ENCODE data around the gene MSL3B.

The MSL3B gene

DNA sequence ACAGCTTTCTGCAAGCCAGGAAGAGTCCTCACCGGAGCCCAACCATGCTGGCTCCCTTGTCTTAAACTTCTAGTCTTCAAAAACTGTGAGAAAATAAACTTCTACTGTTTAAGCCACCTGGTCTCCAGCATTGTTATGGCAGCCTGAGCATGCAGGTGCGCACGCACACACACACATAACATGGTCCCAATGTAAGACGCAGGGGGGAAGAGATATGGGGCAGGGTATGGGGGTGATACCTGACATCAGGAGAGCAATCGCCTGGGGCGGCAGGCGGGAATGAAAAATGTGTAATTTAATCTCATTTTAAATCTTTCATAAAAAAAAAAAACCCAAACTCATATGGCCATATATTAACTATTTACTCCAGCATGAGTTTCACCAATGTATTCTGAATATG lies 31.8 kb downstream of the MSL3B start:
- no peaks in the 10 kb centered on the region for H3K36me3 Mint-ChIP-seq (ENCODE audit: low read depth)
- H3K27me3 Mint-ChIP-seq: no peaks in the 10 kb centered on the region
- H3K4me1 Mint-ChIP-seq: peaks cover 5% of the 10 kb centered on the region
- ATAC-seq: no peak
- no peaks in the 10 kb centered on the region for H3K9me3 ChIP-seq (ENCODE audit: control insufficient read depth, low read length, poor library complexity, severe bottlenecking)
- H3K27ac Mint-ChIP-seq: no peak overlapping the region
- no peak for DNase-seq
- no peak overlapping the region for H3K4me3 Mint-ChIP-seq

DNA sequence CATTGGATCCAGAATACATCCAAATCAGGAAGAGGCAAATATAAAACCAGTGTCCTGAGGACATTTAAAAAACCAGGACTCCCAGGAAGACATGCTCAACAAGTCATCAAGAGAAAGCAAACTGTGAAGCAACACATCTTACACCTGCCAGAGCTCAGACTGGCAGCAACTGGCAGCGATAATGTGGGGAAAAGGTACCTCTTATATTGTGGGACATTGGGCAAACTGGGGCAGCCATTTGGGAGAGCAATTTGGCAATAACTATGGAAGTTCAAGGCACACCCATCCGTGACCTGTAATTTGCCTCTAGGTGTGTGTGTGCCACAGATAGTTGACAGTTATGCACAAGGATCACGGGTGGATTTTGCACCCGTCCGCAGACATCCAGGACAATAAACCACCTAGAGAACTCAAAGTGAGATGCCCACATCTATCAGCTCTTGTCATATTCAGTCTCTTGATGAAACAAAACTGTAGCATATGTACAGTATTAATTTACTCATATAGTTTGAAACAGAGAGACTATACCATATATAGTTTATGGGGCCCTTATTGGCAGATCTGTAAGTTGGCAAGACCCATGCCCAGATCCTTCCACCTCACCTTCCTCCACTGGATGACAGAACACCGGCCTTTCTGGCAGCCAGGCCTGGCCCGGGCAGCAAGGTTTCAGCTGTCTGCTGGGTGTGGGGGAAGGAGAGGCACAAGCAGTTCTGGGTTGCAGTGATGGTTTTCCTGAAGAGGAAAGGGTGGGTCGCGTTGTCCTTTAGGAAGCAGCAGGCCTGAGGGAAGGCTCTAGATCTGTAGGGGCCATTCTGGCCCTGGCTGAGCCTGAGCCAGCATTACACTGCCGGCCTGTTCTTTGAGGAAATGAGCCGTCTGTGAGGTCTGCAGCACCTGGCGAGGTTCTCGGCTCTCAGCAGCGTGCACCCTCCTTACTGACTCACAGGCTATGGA lies 32.7 kb downstream of the MSL3B start:
- H3K9me3 ChIP-seq (ENCODE audit: control insufficient read depth, low read length, poor library complexity, severe bottlenecking): no peaks in the 10 kb centered on the region
- no peak for ATAC-seq
- no peaks in the 10 kb centered on the region for H3K27me3 Mint-ChIP-seq
- H3K4me1 Mint-ChIP-seq: peaks cover 5% of the 10 kb centered on the region
- DNase-seq: no peak
- H3K27ac Mint-ChIP-seq: no peak overlapping the region
- no peaks in the 10 kb centered on the region for H3K36me3 Mint-ChIP-seq (ENCODE audit: low read depth)
- no peak overlapping the region for H3K4me3 Mint-ChIP-seq

DNA sequence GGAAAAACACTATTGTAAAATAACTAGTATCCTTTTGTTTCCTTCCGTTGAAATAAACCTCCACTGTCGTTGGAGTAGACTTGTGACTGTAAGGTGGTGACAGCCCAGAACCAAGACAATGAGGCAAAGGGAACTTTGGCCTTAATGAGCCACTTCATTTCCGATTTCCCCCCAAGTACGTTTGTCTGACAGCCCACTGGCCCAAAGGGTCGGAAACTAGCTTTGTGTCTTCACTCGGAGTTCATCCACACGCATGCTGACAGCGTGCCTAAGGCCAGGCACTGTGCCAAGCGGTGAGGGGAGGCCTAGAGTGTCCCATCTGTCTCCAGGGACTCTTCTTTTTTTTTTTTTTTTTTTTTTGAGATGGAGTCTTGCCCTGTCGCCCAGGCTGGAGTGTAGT lies 34.8 kb downstream of the MSL3B start:
- no peak overlapping the region for H3K4me3 Mint-ChIP-seq
- peak in 1 of 3 donors; percentile 4 for DNase-seq
- no peak overlapping the region for H3K27ac Mint-ChIP-seq
- H3K9me3 ChIP-seq (ENCODE audit: control insufficient read depth, low read length, poor library complexity, severe bottlenecking): no peaks in the 10 kb centered on the region
- ATAC-seq: no peak
- H3K27me3 Mint-ChIP-seq: no peaks in the 10 kb centered on the region
- no peaks in the 10 kb centered on the region for H3K36me3 Mint-ChIP-seq (ENCODE audit: low read depth)
- peaks cover 4% of the 10 kb centered on the region for H3K4me1 Mint-ChIP-seq

DNA sequence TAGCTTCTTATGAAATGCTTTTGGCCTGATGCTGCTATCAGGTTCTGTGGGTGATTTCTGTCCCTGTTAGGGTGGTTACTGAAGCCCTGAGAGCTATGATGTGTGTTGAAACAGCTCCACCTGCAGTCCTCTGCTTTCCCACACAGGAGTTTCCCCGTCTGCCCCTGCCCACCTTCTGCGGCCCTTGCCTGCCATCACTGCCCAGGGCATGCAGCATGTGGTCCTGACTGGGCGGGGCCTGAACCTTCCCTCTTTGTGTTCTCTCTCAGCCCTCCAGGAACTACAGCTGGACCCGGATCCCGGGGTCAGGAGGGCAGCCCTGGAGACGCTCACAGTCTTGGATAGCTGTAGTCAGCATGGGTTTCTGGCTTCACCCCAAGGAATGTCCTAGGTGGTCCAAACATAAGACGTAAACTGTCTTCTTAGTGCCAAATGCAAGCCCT lies 35.3 kb downstream of the MSL3B start:
- Mint-ChIP-seq H3K36me3 (ENCODE audit: low read depth) (no peaks in the 10 kb centered on the region), H3K4me1 (peaks cover under 1% of the 10 kb centered on the region), H3K27me3 (no peaks in the 10 kb centered on the region), H3K27ac (no peak overlapping the region), H3K4me3 (no peak overlapping the region)
- no peaks in the 10 kb centered on the region for H3K9me3 ChIP-seq (ENCODE audit: control insufficient read depth, low read length, poor library complexity, severe bottlenecking)
- DNase-seq (no peak), ATAC-seq (no peak)

DNA sequence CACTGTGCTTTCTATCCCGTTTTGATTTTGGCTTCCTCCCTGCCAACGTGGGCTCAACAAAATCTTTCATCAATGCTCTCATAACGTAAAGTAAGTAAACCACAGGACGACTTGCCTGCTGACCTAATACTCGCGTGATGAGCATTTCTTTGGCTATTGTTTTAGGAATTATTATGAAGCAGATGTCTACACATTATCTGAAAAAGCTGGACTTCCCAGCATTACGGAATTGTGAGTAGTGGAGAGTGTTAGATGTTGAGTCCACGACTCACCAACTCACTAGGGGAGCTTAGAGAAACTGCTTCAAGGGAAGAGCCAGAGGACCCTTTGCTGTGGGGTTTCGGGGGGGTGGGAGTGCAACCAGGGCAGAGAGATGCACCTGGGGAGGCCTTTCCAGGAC lies 35.8 kb downstream of the MSL3B start:
- no peaks in the 10 kb centered on the region for H3K27me3 Mint-ChIP-seq
- H3K27ac Mint-ChIP-seq: no peak overlapping the region
- H3K9me3 ChIP-seq (ENCODE audit: control insufficient read depth, low read length, poor library complexity, severe bottlenecking): no peaks in the 10 kb centered on the region
- DNase-seq (no peak), ATAC-seq (no peak)
- no peak overlapping the region for H3K4me3 Mint-ChIP-seq
- H3K36me3 Mint-ChIP-seq (ENCODE audit: low read depth): no peaks in the 10 kb centered on the region
- H3K4me1 Mint-ChIP-seq: no peaks in the 10 kb centered on the region

DNA sequence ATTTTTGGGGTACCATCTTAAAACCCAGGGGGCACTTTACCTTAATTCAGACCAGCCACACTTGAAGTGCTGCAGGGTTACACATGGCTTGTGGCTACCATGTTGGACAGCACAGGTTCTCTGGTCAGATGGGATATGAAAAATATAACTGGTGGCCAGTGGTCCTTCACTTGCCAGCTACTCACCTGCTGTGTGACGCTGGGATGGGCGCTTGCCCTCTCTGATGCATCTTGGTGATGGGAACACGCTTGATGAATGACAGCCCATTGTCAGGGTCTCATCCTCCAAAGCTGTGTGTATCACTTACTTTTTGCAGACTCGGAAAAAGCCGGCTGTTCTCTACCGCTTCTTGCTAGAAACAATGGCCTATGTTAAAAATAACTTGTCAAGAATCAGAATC lies 36.3 kb downstream of the MSL3B start:
- H3K9me3 ChIP-seq (ENCODE audit: control insufficient read depth, low read length, poor library complexity, severe bottlenecking): no peaks in the 10 kb centered on the region
- H3K4me1 Mint-ChIP-seq: no peaks in the 10 kb centered on the region
- no peak overlapping the region for H3K27ac Mint-ChIP-seq
- no peaks in the 10 kb centered on the region for H3K36me3 Mint-ChIP-seq (ENCODE audit: low read depth)
- DNase-seq (no peak), ATAC-seq (no peak)
- H3K27me3 Mint-ChIP-seq: no peaks in the 10 kb centered on the region
- H3K4me3 Mint-ChIP-seq: no peak overlapping the region

DNA sequence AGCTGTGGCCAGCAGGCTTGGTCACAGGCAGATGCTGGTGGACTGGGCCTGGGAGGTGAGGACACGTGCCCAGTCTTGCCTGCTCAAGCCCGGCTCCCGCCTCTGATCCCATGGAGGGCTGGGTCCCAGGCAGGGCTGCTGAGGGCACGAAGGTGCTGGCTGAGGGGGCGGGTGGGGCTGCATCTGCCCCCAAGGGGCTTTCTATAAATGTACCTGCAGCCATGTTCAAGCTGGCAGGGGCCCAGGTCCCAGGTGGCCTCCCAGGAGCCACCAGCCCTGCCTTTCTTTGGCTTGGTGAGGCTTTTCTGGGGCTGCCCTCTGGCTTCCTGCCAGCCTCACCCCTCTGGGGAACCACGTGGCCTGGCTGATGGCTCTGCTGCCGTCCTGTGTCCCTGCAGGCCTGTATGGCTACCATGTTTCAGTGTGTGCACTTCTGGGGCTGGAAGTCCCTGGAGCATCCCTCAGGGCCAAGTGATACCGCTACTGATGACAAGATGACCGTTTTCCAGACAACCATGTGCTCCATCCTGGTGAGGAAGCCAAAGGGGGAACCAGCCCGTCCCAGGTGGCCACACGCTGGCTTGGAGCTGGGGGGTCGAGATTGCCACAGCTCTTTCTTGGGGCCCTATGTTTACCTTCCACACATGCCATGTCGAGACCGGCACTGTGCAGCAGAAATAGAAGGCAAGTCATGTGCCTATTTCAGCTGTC lies 37.0 kb downstream of the MSL3B start:
- no peaks in the 10 kb centered on the region for H3K9me3 ChIP-seq (ENCODE audit: control insufficient read depth, low read length, poor library complexity, severe bottlenecking)
- H3K36me3 Mint-ChIP-seq (ENCODE audit: low read depth): peaks cover 1% of the 10 kb centered on the region
- DNase-seq (peak in 2 of 3 donors; percentile 5 to 7), ATAC-seq (no peak)
- H3K4me3 Mint-ChIP-seq: no peak overlapping the region
- H3K27me3 Mint-ChIP-seq: no peaks in the 10 kb centered on the region
- H3K27ac Mint-ChIP-seq: no peak overlapping the region
- H3K4me1 Mint-ChIP-seq: no peaks in the 10 kb centered on the region

DNA sequence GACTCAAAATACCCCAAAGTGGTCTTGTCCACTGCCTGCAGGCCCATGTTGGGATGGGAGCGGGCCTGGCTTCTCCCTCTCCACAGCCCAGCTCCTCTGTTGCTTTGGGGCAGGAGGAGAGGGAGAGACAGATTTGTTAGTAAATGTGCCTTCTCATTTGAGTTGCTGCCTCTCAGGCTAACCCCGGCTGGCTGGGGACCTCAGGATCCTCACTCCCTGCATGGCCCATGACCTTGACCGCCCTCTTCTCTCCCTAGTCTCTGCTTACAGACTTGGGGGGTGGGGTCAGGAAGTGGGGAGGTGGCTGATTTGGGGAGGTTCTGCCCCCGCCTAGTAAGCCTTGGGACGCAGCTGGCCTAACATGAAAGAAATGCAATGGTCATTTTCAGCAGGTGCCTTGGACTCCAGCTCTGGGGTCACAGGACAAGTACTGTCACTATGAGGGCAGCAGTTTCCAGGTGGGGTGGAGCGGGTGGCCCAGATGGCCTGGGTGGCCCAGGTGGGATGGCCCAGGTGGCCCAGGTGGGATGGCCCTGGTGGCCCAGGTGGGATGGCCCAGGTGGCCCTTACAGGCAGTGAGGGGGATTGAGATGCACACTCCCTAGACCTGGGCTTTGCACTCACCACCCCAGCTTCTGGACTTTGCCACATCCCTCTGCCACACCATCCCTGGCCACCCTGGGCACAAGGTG lies 37.9 kb downstream of the MSL3B start:
- H3K36me3 Mint-ChIP-seq (ENCODE audit: low read depth): peaks cover 2% of the 10 kb centered on the region
- H3K4me3 Mint-ChIP-seq: no peak overlapping the region
- DNase-seq: peak in 1 of 3 donors; percentile 1
- H3K27ac Mint-ChIP-seq: no peak overlapping the region
- H3K27me3 Mint-ChIP-seq: no peaks in the 10 kb centered on the region
- no peaks in the 10 kb centered on the region for H3K9me3 ChIP-seq (ENCODE audit: control insufficient read depth, low read length, poor library complexity, severe bottlenecking)
- ATAC-seq: no peak
- no peaks in the 10 kb centered on the region for H3K4me1 Mint-ChIP-seq

DNA sequence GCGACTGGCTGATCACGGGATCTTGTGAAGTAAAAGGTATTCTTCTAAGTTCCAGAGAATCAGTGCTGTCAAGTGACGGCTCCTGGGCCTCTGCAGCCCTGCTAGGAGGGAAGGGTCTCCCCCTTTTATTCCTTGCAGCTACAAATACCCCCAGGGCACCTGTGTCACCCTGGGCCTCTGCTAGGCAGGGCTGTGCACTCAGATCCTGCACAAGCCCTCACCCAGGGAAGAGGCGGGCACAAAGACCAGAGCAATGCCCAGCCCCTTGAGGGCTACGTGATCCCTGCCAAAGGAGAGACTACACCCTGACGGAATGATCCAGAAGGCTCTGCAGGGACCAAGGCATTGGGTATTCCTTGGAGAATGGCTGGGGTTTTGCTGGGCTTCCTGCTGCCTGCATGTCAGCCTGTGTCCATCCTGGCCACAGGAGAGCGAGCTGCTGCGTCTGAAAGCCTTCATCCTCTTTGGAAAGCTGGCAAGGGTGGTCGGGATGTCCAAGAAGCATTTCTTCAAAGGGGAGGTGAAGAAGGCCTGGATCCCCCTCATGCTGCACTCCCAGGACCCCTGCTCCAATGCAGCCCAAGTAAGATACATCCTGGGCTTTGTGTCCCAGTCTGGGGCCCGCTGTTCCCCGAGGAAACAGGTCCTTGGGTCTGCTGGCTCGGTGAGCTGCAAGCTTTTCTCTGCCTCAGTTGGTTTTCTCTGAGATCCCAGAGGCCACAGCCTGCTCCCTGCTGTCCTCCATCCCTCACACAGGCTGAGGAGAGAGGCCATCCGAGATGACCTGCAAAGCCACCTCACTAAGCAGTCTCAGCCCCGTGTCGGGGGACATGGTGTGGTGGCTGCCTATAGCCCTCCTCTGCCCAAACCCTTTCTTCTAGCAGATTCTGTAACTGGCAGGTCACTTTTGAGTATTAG lies 38.7 kb downstream of the MSL3B start:
- ATAC-seq (no peak), DNase-seq (peak in 2 of 3 donors; percentile 1 to 3)
- Mint-ChIP-seq H3K4me3 (no peak overlapping the region), H3K36me3 (ENCODE audit: low read depth) (peaks cover 6% of the 10 kb centered on the region), H3K4me1 (no peaks in the 10 kb centered on the region), H3K27ac (no peak overlapping the region), H3K27me3 (no peaks in the 10 kb centered on the region)
- H3K9me3 ChIP-seq (ENCODE audit: control insufficient read depth, low read length, poor library complexity, severe bottlenecking): no peaks in the 10 kb centered on the region

DNA sequence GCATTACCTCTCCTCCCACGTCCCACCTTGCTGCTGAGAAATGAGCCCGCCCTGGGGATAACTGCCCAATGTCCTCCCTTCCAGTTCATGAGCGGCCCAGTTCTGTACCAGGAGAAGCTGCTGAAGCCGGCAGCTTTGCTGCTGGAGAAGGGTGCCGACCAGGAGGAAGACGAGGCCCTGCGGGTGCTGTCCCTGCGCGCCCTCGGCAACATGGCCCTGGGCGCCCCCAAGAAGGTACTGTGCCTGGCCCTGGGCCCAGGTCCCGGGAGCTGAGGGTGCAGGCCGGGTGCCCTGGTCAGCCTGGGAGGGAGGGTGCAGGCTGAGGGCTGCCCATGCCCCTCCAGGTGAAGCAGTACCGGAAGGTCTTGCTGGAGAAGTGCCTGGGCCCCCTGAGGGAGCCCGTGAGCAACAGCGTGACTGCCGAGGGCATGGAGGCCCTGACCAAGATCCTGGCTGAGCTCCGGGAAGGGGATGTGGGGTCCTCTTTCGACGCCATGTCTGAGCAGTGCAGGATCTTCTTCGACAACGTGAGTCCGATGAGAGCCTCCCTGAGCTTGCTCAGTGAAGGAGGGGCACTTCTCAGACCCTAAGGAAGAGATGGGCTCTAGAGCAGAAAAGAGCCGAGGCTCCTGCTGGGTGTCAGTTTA lies 39.5 kb downstream of the MSL3B start:
- H3K4me1 Mint-ChIP-seq: no peaks in the 10 kb centered on the region
- H3K27ac Mint-ChIP-seq: no peak overlapping the region
- no peak overlapping the region for H3K4me3 Mint-ChIP-seq
- DNase-seq: peak in 2 of 3 donors; percentile 1 to 5
- ATAC-seq: no peak
- H3K9me3 ChIP-seq (ENCODE audit: control insufficient read depth, low read length, poor library complexity, severe bottlenecking): no peaks in the 10 kb centered on the region
- no peaks in the 10 kb centered on the region for H3K27me3 Mint-ChIP-seq
- peaks cover 6% of the 10 kb centered on the region for H3K36me3 Mint-ChIP-seq (ENCODE audit: low read depth)

DNA sequence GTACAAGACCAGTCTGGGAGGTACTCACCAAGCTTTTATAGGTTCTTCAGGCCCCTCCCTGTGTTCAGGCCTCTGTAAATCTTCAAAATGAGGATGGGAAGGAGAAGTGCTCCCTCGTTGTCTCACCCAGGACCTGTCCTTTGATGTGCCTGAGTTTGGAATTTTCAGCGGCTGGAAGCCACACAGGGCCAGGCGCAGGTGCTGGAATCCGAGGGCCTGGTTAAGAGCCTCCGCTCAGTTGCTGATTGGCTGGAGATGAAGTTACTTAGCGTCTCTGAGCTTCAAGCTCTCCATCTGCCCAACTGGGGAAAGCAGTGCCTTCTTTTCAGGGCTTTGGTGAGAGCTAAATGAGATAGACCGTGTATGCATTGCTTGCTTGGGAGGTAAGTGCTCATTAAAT lies 43.8 kb downstream of the MSL3B start:
- ATAC-seq (no peak), DNase-seq (no peak)
- H3K4me3 Mint-ChIP-seq: no peak overlapping the region
- H3K36me3 Mint-ChIP-seq (ENCODE audit: low read depth): peaks cover 6% of the 10 kb centered on the region
- H3K9me3 ChIP-seq (ENCODE audit: control insufficient read depth, low read length, poor library complexity, severe bottlenecking): no peaks in the 10 kb centered on the region
- peaks cover 16% of the 10 kb centered on the region for H3K27me3 Mint-ChIP-seq
- H3K4me1 Mint-ChIP-seq: peaks cover 5% of the 10 kb centered on the region
- no peak overlapping the region for H3K27ac Mint-ChIP-seq

DNA sequence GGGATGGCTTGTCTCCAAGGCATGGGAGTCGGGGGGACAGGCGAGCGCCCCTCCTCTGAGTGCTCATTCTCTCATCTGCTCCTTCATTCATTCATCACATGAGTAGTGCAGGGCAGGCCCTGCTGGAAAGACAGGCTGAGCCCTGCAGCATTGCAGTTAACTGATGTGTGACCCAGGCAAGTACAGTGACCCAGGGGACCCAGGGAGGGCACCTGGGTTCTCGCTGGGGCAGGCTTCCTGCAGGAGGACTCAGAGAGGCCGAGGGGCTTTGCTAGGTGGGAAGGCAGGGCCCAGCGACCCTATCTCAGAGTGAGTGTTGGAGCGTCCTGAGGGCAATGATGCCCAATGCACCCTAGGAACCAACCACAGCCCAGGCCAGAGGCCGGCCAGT lies 44.5 kb downstream of the MSL3B start:
- DNase-seq (no peak), ATAC-seq (no peak)
- Mint-ChIP-seq H3K27me3 (peaks cover 16% of the 10 kb centered on the region), H3K4me1 (peaks cover 5% of the 10 kb centered on the region), H3K36me3 (ENCODE audit: low read depth) (peaks cover 6% of the 10 kb centered on the region), H3K4me3 (no peak overlapping the region), H3K27ac (no peak overlapping the region)
- no peaks in the 10 kb centered on the region for H3K9me3 ChIP-seq (ENCODE audit: control insufficient read depth, low read length, poor library complexity, severe bottlenecking)

Measured in T-helper 17 cell (primary cell).